T-cell (primary cell): ENCODE measurements around the gene RGS7. TPM values are rescaled to one million over a fixed set of nuclear protein-coding genes. Genes with fewer than 3 reads are reported as not detected.

Experiments
- ATAC-seq, 4 experiments: fragments of 200-7000 bp in 3 of 4; fragments of 150-1000 bp in 1 of 4; cut with Tn5 transposase; replicated peaks in 1 of 4; 1 replicate in 3 of 4; 2 replicates in 1 of 4; pipeline ENCODE4 v1.10.0; 2021; ENCODE audit warnings: moderate library complexity in 3 of 4, mild to moderate bottlenecking in 2 of 4, moderate number of reproducible peaks in 1 of 4
- CTCF ChIA-PET, 2 donors: fragments of 300-600 bp; sonication (Branson Sonifier 250); formaldehyde crosslinking; loops; one replicate each; lab custom pipeline; 2022; ENCODE audit warnings: antibody characterized with exemption in 2 of 2; lab: Charles Lee
- POLR2A ChIA-PET, 2 donors: fragments of 300-600 bp; sonication (Branson Sonifier 250); formaldehyde crosslinking; loops; one replicate each; lab custom pipeline; 2022; ENCODE audit warnings: antibody characterized with exemption in 2 of 2; lab: Charles Lee
- DNase-seq, 35 experiments: peaks; one replicate each; pipeline versions ENCODE4 v3.0.0 to v3.0.0-alpha.2; 2013 to 2023
- H3K27ac ChIP-seq: one replicate; pipeline ENCODE4 v1.5.1; 2013; ENCODE audit warnings: low read length
- H3K27me3 ChIP-seq, 2 experiments: replicated peaks in 1 of 2; 1 replicate in 1 of 2; 2 replicates in 1 of 2; pipeline versions ENCODE4 v1.6.1 to v1.7.0; 2013; ENCODE audit warnings: low read length in 1 of 2, mixed read lengths in 1 of 2; ENCODE audit not compliant: control insufficient read depth in 2 of 2, insufficient read depth in 2 of 2; ENCODE audit errors: extremely low read depth in 1 of 2
- H3K36me3 ChIP-seq, 2 donors: 1 replicate in 1 of 2; 2 replicates in 1 of 2; pipeline versions ENCODE4 v1.6.1 to v1.7.0; 2013; ENCODE audit warnings: low read length in 1 of 2; ENCODE audit not compliant: control insufficient read depth in 2 of 2, insufficient read depth in 1 of 2; ENCODE audit errors: extremely low read depth in 1 of 2
- H3K4me1 ChIP-seq, 2 experiments: 1 replicate in 1 of 2; 2 replicates in 1 of 2; pipeline versions ENCODE4 v1.6.1 to v1.7.0; 2013; ENCODE audit warnings: low read length in 2 of 2, mixed read lengths in 1 of 2; ENCODE audit not compliant: insufficient read depth in 2 of 2, control insufficient read depth in 1 of 2; ENCODE audit errors: extremely low read depth in 1 of 2
- H3K4me3 ChIP-seq, 2 donors: 1 replicate in 1 of 2; 2 replicates in 1 of 2; pipeline versions ENCODE4 v1.5.1 to v1.7.0; 2013; ENCODE audit warnings: mild to moderate bottlenecking in 2 of 2, low read length in 1 of 2, moderate library complexity in 1 of 2; ENCODE audit not compliant: control insufficient read depth in 1 of 2; ENCODE audit errors: extremely low read depth in 1 of 2
- H3K9me3 ChIP-seq: 2 replicates; pipeline ENCODE4 v1.7.0; 2013
- H3K27ac Mint-ChIP-seq, 2 donors: one replicate each; pipeline ENCODE4 v1.8.0; 2020 to 2021; ENCODE audit warnings: mild to moderate bottlenecking in 2 of 2, mixed read lengths in 2 of 2
- H3K27me3 Mint-ChIP-seq, 2 donors: one replicate each; pipeline ENCODE4 v1.8.0; 2021 to 2022; ENCODE audit warnings: mixed read lengths in 2 of 2
- H3K36me3 Mint-ChIP-seq: one replicate; pipeline ENCODE4 v1.8.0; 2021; ENCODE audit warnings: mixed read lengths
- H3K4me1 Mint-ChIP-seq, 3 donors: one replicate each; pipeline ENCODE4 v1.8.0; 2020 to 2022; ENCODE audit warnings: mixed read lengths in 3 of 3, mild to moderate bottlenecking in 1 of 3
- H3K4me3 Mint-ChIP-seq, 3 donors: one replicate each; pipeline ENCODE4 v1.8.0; 2020 to 2022; ENCODE audit warnings: mild to moderate bottlenecking in 3 of 3, mixed read lengths in 3 of 3, moderate library complexity in 3 of 3
- H3K9me3 Mint-ChIP-seq, 3 donors: one replicate each; pipeline ENCODE4 v1.8.0; 2020 to 2022; ENCODE audit warnings: mixed read lengths in 3 of 3
- whole genome bisulfite sequencing: methylation state at CpG from one replicate; pipeline ENCODE4 v1.1.5; 2013; ENCODE audit warnings: missing lambda C conversion rate; ENCODE audit not compliant: insufficient coverage; 5-methylcytosine and 5-hydroxymethylcytosine counted together
- total RNA-seq, 35 experiments: library from RNA in 6 of 35; stranded (reverse) in 6 of 35; fragments of 120-200 nt in 1 of 35; gene quantifications; one replicate each; pipeline versions ENCODE4 v1.2.1 to v1.2.4 and lab custom pipeline; 2013 to 2026

The RGS7 gene
- total RNA-seq, 5 donors from 2014 or later (not counting 1 experiment from before 2014, with no cell fraction given) = not detected

DNA sequence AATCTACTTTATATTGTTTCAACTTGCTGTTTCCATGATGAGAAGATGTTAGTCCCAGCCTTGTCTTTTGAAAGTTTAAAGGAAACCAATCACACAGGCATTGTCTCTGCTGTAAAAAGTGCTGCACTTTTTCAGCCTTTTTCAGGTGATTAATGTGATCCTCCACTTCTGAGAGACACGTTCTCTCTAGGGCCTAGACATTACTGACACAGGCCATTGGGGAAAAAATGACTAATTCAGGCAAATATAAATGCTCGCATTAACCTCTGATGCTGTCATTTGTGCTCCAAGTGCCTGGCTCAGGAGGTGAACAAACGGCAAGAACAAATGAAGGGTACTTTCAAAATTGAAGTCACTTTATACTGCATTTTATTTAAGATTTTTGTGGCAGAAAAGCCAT is 32.4 kb upstream of the RGS7 start:
- Mint-ChIP-seq H3K27me3 (peaks cover 7 to 11% of the 10 kb centered on the region in 2 donors), H3K27ac (no peak overlapping the region), H3K36me3 (no peaks in the 10 kb centered on the region), H3K4me1 (no peaks in the 10 kb centered on the region), H3K4me3 (no peak overlapping the region), H3K9me3 (peaks cover 0 to 3% (median 0%) of the 10 kb centered on the region in 3 donors)
- no peaks in the 10 kb centered on the region for H3K36me3 ChIP-seq
- CTCF ChIA-PET = interaction anchor here in 1 of 2 donors (0.8 kb wide), 1 partner anchor 22 kb away, joined by 3 read pairs; no protein-coding TSS in a partner anchor
- no peaks in the 10 kb centered on the region for H3K4me1 ChIP-seq
- H3K27ac ChIP-seq = no peak overlapping the region
- no peaks in the 10 kb centered on the region for H3K9me3 ChIP-seq
- no peak overlapping the region for H3K4me3 ChIP-seq
- DNase-seq (no peak), ATAC-seq (no peak)
- POLR2A ChIA-PET = interaction anchor here in 1 of 2 donors (0.6 kb wide), 1 partner anchor 1750 kb away, joined by 3 read pairs; no protein-coding TSS in a partner anchor
- WGBS = 60% methylated on average over 2 of the region's 3 CpGs
- H3K27me3 ChIP-seq = no peaks in the 10 kb centered on the region

DNA sequence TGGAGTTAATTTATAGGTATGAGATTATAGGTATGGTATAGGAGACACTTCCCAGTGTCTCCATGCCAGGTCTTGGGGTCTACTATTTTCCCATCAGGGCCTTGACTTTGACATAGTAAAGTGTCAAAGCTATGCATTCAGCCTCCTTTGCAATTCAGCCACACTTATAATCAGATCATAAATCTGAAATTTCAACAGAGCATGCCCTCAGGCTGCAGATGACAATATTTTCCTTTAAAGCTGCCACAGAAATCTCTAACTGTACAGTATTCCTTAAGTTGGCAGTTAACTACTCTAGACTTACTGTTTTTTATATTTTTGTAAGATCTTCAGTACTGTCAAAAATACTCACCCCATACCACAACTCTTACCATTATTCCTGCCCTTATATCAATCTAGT is 30.2 kb upstream of the RGS7 start:
- Mint-ChIP-seq H3K27ac (no peak overlapping the region), H3K4me1 (no peaks in the 10 kb centered on the region), H3K4me3 (no peak overlapping the region), H3K9me3 (no peaks in the 10 kb centered on the region), H3K27me3 (peaks cover 4 to 6% of the 10 kb centered on the region in 2 donors), H3K36me3 (no peaks in the 10 kb centered on the region)
- DNase-seq = no peak
- ATAC-seq = no peak
- POLR2A ChIA-PET = no interaction called here
- no peaks in the 10 kb centered on the region for H3K36me3 ChIP-seq
- H3K4me1 ChIP-seq = no peaks in the 10 kb centered on the region
- H3K9me3 ChIP-seq = no peaks in the 10 kb centered on the region
- no peak overlapping the region for H3K4me3 ChIP-seq
- CTCF ChIA-PET = no interaction called here
- H3K27me3 ChIP-seq = peaks cover 0 to 3% of the 10 kb centered on the region in 2 experiments
- no peak overlapping the region for H3K27ac ChIP-seq

DNA sequence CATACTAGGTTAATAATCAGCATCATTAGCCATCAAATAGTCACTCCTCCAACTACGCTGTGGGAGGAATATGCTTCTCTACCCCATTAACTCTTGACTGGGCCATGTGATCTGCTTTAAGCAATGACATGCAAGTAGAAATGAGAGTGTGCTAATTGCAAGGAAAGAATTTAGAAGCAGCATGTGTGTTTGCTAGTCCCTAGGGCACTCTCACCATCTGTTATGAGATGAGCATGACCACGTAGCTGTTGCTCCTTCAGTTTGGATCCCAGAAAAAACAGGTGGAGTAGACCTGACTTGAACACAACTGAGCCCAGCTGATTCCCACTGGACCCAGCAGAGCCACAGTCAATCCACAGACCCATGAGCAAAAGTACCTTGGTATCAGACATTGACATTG is 19.7 kb upstream of the RGS7 start:
- H3K36me3 ChIP-seq = no peaks in the 10 kb centered on the region
- H3K4me1 Mint-ChIP-seq = no peaks in the 10 kb centered on the region
- peaks cover 4 to 16% (median 6%) of the 10 kb centered on the region in 3 donors for H3K9me3 Mint-ChIP-seq
- 56% methylated on average over 1 of the region's 2 CpGs for WGBS
- no peaks in the 10 kb centered on the region for H3K27me3 Mint-ChIP-seq
- no peaks in the 10 kb centered on the region for H3K36me3 Mint-ChIP-seq
- no peaks in the 10 kb centered on the region for H3K4me1 ChIP-seq
- H3K4me3 Mint-ChIP-seq = no peak overlapping the region
- ChIA-PET POLR2A (no interaction called here), CTCF (no interaction called here)
- no peaks in the 10 kb centered on the region for H3K9me3 ChIP-seq
- no peak overlapping the region for H3K4me3 ChIP-seq
- H3K27me3 ChIP-seq = no peaks in the 10 kb centered on the region
- no peak for DNase-seq
- no peak overlapping the region for H3K27ac Mint-ChIP-seq
- no peak overlapping the region for H3K27ac ChIP-seq
- no peak for ATAC-seq

DNA sequence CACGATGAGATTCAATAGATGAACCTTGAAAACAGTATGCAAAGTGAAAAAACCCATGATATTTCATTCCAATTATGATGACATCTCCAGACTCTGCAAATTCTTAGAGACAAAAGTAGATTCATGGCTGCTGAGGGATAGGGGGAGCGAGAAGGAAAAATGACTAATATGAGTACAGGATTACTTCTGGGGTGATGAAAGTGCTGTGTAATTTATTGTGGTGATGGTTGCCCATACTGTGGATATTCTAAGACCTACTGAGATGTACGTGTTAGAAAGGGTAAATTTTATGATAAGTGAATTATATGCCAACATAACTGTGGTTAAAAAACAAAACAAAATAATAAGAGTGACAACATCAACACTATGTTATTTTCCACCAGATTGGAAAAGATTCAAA is 18.9 kb upstream of the RGS7 start:
- Histone ChIP-seq H3K36me3 (no peaks in the 10 kb centered on the region), H3K27ac (no peak overlapping the region), H3K4me1 (no peaks in the 10 kb centered on the region), H3K4me3 (no peak overlapping the region), H3K9me3 (no peaks in the 10 kb centered on the region), H3K27me3 (no peaks in the 10 kb centered on the region)
- Mint-ChIP-seq H3K4me3 (no peak overlapping the region), H3K4me1 (no peaks in the 10 kb centered on the region), H3K9me3 (peaks cover 2 to 8% (median 4%) of the 10 kb centered on the region in 3 donors), H3K27ac (no peak overlapping the region), H3K36me3 (no peaks in the 10 kb centered on the region), H3K27me3 (peaks cover 0 to under 1% of the 10 kb centered on the region in 2 donors)
- ATAC-seq (no peak), DNase-seq (no peak)
- 75% methylated on average over 1 of the region's 3 CpGs for WGBS
- ChIA-PET POLR2A (no interaction called here), CTCF (no interaction called here)

DNA sequence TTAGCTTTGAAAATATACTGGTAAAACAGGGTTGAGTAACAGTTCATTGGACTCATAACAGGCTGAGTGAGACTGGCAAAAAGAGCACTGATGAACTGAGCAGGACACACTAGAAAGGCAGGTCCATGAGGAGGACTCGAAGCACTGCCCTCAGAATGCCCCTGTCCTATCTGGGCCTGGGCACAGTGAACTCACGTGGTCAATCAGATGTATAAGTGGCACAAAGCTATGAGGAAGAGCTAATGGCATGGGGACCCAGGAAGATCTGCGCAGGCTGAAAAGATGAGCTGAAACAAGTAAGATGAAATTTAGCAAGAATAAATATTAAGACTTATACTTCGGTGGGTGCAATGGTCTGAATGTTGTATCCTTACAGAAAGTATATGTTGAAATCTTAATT is 9.2 kb upstream of the RGS7 start:
- Mint-ChIP-seq H3K27me3 (peaks cover 2 to 11% of the 10 kb centered on the region in 2 donors), H3K36me3 (no peaks in the 10 kb centered on the region), H3K9me3 (peaks cover 7 to 15% (median 8%) of the 10 kb centered on the region in 3 donors), H3K27ac (no peak overlapping the region), H3K4me3 (no peak overlapping the region), H3K4me1 (no peaks in the 10 kb centered on the region)
- no peaks in the 10 kb centered on the region for H3K9me3 ChIP-seq
- WGBS = 69% methylated on average over 4 of the region's 4 CpGs
- H3K4me3 ChIP-seq = no peak overlapping the region
- H3K4me1 ChIP-seq = no peaks in the 10 kb centered on the region
- no peaks in the 10 kb centered on the region for H3K36me3 ChIP-seq
- ChIA-PET CTCF (no interaction called here), POLR2A (no interaction called here)
- H3K27ac ChIP-seq = no peak overlapping the region
- ATAC-seq (no peak), DNase-seq (no peak)
- peaks cover 0 to 4% of the 10 kb centered on the region in 2 experiments for H3K27me3 ChIP-seq

DNA sequence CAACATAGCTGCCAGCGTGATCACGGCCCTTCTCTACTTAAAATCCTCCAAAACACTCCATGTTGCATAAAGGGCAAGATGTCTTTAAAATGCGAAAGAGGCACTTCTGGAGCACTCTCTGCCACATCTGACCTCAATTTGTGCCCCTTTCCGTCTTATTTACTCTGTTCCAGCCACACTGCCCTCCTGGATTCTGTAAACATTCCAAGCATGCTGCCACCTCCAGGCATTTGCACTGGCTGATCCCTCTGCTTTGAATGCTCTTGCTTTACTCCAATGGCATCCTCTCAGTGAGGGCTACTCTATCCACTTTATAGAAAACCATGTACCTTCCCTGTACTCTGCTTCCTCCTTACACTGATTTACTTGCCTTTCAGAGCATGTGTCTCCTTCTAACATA is 5.3 kb upstream of the RGS7 start:
- Mint-ChIP-seq H3K4me3 (no peak overlapping the region), H3K27me3 (peaks cover 28 to 33% of the 10 kb centered on the region in 2 donors), H3K9me3 (peaks cover 7 to 15% (median 8%) of the 10 kb centered on the region in 3 donors), H3K27ac (no peak overlapping the region), H3K4me1 (peaks cover 0 to 6% (median 5%) of the 10 kb centered on the region in 3 donors), H3K36me3 (no peaks in the 10 kb centered on the region)
- Histone ChIP-seq H3K4me3 (no peak overlapping the region), H3K27ac (no peak overlapping the region), H3K9me3 (no peaks in the 10 kb centered on the region), H3K27me3 (peaks cover 4 to 12% of the 10 kb centered on the region in 2 experiments), H3K4me1 (no peaks in the 10 kb centered on the region), H3K36me3 (no peaks in the 10 kb centered on the region)
- 40% methylated on average over 2 of the region's 4 CpGs for WGBS
- ATAC-seq = no peak
- ChIA-PET POLR2A (no interaction called here), CTCF (no interaction called here)
- no peak for DNase-seq
